HG02678 (cell line): ENCODE results near the gene CATSPER3.

Source experiments
- ATAC-seq: cut with Tn5 transposase; IDR thresholded peaks from one replicate; pipeline ENCODE4 v1.9.1; 2021; ENCODE audit warnings: mild to moderate bottlenecking, moderate library complexity; ENCODE audit not compliant: unreplicated experiment

CATSPER3 gene

DNA sequence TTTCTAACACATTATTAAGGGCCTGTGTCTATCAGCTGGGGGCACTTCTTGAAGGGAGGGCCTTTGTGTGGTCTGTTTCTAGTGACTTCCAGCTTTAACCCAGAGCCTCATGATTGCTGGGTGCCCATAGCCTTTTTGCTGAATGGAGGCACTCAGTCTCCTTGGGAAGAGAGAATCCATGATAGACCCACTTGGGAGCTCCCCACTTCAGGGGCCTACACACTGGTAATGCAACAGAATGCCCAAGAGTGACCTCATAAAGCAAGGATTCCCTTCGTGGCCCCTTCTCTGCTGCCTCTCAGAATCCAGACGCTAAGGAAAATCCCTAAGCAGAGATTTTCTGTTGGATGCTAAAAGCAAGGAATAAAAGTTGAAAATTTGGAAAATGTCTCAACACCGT is at the start of gene CATSPER3:
TSS of gene CATSPER3 (plus strand) at position 301 of the 400 bp plus-strand sequence. CDS start at position 386, 85 bp downstream.
- ATAC-seq = no peak

DNA sequence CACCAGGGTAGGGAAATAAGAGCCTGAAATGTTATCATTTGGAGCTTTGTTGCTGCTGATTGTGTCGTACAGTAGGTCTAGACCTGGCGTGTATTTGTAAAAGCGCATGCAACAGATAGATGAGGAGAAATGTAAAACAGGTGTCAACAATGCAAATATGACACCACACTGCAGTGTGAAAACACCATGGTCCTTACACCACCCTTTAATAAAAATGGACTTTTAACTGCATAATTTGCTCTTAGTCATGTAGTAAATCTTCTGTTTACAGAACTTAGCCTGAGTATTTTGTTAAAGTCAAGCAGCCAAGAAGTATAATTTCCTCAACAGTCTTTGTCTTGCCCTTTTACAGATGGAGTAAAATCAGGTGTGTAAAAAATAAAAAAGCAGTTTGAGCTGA is 48.8 kb upstream of the CATSPER3 start:
- ATAC-seq = no peak

DNA sequence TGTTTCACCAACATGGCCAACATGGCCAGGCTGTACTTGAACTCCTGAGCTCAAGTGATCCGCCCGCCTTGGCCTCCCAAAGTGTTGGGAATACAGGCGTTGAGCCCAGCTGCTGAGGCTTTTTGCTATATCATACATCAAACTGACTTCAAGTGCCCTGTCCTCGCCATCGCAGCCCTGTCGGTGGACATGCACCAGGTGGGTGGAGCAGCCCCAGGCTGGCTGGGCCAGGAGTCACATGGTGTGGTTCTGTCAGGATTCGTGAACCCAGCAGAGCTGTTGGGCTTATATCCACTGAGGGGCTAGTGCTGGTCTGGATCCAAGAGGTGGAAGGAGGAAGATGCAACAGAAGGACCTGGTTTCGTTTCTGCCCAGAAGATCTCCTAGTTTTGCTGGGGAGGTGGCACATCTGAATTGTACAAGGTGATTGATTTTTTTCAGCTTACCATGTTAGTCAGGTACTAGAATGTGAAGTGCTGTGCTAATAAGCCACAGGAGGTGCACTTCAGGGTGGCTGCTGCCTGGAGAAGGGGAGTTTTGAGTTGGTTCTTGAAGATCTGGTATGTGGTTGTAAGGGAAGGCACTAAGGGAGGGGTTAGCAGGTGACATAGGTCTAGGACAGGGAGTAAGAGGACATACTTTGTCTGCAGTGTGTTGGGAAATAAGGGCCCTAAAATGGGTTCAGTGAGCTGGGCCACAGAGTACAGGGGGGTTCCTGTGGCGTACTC is 46.7 kb upstream of the CATSPER3 start:
- no peak for ATAC-seq

DNA sequence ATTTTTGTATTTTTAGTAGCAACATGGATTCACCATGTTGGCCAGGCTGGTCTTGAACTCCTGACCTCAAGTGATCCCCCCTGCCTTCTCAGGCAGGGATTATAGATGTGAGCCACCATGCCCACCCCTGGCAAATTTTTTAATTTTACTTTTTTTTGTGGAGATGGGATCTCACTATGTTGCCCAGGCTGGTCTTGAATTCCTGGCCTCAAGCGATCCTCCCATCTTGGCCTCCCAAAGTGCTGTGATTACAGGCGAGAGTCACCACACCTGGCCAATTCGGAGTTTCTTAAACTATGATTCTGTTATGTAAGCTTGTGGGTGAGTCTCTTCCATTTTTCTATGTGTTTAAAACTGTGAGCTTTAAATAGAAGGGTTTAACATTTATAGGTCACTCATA is 35.2 kb upstream of the CATSPER3 start:
- ATAC-seq = no peak

DNA sequence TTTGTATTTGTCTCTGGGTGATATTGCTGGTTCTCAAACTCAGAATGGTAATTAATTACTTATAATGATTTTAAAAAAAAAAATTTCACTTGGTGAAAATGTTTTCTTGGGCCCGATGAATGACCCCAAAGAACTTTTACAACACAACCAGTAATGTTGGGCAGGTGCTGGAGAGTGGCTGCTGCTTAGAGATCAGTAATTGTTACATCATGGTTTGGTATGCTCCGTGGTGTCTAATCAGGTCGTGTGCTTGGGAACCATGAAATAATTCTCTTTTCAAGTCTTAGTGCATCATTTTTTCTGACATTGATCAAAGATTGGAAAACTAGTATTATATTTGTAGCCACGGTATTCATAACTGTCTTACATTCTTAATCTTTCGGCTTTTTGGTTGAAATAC is 33.5 kb upstream of the CATSPER3 start:
- no peak for ATAC-seq

DNA sequence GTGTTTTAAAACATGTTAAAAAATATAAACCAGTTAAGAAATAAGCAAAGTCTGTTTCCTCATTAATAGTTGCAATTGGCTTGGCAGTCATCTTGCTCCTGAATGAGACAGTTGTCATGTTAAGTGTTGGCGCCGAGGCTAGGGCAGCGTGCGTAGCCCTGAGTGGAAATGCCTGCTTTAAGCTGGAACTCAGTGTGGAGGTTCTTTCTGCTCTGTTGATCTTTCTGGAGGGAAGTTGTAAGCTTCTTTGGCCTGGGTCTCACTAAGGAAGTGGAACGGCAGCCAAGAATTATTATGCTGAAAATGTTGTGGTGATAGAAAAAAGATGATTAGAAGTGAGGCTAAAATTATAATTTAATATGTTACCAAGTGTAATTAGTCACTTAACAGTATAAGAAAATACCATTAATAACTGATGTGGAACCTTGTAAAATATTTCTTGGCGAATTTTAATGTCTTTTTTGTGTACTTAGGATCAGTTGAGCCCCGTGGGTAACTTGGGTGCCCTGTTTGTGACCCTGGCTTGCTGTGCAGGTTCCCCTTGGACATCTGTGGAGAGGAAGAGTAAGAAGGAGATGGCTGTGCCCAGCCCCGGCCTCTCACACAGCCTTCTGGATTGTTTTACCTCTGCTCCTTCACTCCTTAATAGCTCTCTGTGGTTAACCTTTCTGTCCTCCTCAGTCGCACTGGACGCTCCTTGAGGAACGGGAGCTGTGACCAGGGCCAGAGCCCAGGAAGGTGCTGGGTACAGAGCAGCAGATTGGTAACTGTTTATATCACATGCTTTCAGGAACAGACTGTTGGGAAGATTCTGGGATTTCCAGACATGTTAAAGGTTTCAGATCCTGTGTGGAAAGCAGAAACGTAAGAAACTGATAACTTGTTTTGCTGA is 31.8 kb upstream of the CATSPER3 start:
- ATAC-seq = no peak

DNA sequence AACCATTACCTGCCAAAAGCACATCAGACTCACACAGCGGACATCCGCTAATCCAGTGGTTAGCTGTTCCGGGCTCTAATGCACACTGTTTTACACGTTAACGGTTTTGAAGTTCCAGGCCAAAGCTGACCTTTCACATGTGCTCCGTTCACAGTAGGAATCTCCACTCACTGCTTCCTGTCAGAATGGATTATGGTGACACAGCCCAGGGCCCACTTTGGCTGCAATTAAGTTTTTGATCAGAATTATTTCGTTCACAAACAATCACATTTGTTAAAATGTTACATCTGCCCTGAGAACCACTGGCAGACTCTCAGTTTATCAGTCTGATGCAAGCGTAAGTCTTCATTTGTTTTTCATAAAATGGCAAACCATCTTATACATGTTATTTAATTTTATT is 30.2 kb upstream of the CATSPER3 start:
- no peak for ATAC-seq

DNA sequence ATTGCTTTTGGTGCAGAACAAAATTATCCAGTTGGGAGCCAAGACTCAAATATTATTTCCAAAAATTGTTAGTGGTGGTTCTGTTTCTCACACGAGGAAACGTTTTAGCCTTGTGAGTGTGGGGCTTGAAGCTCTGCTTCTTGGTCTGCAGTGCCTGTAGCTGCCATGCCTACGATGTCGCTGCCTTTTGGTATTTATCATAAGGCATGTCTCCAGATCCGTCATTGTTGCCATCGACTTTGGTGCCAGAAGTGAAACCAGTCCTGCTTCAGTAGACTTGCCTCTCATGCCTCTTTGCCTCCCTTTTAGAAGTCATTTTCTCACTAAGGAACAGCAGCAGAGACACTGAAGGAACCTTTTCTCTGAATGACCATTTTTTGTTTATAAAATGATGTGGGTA is 29.7 kb upstream of the CATSPER3 start:
- ATAC-seq = no peak

DNA sequence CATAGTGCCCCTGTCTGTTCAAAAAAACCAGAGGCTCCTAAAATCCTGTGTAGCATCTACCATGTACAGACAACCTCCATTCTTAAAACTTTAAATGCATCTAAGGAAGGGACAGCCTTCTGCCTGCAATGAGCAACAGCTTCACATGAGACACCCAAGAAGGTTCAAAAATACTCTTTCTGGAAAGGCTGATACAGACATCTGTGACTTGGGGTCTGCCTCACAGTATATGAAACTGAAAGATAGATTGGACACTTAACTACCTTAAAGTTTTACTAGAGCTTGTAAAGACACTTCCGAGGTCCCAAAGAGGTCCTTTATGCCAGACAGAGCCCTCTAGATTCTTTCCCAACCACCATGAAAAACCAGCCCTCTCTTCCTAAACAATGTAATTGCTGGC is 28.2 kb upstream of the CATSPER3 start:
- ATAC-seq = no peak

DNA sequence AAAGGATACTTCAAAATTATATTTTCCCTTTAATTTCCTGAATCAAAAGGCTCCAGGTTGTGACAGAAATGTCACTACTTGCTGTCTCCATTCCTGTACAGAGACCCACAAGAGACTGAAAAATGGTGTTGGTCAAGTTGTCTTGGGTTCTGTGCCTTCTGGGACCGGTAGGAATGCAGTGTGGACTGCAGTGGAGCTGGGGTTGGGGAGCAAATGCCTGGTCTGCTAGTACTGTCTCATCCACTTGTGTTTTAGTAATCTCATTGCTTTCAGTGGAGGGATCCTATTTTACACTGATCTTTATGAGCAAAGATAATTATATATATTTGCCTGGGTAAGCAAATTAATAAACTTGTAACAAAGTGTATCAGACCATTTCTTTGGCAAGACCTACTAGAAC is 24.2 kb upstream of the CATSPER3 start:
- no peak for ATAC-seq

DNA sequence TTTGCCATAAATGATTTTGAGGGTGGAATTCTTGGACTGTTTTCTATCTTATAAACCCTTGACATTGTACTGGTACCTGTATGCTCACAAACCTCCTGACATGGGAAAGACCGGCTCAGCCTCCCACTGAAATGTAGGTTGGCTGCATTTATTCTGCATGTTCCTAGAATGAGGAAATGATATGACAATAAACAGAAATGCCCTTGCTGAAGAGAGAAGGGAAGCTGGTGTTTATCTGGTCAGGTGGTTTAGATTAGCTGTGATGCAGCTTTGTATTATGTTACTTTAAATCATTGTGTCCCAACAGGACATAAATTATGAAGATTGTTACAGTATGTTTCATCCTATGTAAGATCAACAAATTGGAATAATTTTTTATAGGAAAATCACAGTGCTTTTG is 23.1 kb upstream of the CATSPER3 start:
- no peak for ATAC-seq

DNA sequence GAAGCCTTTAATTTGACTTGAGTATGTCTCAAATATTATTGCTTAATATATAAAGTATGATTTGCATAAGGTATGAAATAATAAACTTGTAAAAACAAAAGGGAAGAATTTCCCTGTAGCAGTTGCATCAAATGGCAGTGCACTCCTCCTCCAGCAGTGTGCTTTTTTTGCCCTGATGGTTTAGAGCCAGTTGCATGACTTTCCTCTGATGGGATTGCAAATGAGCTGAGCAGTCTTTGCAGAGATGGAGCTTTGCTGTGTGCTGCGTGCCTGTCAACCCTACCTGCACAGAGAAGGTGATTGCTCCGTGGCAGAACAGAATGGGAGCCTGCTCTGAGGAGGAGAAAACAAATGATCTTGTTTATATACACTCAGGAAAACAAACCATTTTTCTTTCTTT is 22.7 kb upstream of the CATSPER3 start:
- ATAC-seq = no peak

DNA sequence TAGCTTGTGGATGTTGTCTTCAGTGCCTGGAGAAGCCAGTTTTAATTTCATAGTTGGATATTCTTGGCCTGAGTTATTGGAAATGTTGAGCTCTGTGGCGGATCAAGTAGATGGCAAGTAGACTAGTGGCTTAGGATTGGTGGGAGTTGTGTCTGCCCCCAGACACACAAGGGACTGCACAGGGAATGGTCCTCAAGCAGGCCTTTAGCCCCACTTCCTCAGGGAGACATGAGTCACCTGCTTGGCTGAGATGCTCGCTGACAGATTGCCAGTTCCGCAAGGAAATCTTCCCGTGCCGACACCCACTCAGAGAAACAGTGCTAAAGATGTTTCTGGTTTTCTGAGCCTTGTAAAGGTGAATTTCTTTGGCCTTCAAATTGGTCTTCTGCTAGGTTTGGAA is 18.8 kb upstream of the CATSPER3 start:
- ATAC-seq = no peak

DNA sequence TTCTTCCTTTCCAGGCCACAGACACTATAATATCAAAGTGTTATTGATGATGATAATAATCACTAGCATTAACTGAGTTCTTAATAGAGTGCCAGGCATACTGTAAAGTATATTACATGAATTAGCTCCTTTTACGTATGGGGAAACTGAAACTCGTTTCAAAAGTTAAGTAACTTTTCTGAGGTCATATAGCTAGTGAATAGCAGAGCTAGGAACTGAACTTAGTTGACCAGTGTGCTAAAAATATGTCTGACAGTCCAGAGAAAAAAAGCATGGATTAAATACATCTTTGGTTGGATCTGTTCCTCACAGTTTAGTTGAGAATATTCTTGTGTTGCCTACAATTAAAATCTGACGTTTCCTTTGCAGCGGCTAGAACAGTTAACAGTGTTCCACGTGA is 18.4 kb upstream of the CATSPER3 start:
- no peak for ATAC-seq

DNA sequence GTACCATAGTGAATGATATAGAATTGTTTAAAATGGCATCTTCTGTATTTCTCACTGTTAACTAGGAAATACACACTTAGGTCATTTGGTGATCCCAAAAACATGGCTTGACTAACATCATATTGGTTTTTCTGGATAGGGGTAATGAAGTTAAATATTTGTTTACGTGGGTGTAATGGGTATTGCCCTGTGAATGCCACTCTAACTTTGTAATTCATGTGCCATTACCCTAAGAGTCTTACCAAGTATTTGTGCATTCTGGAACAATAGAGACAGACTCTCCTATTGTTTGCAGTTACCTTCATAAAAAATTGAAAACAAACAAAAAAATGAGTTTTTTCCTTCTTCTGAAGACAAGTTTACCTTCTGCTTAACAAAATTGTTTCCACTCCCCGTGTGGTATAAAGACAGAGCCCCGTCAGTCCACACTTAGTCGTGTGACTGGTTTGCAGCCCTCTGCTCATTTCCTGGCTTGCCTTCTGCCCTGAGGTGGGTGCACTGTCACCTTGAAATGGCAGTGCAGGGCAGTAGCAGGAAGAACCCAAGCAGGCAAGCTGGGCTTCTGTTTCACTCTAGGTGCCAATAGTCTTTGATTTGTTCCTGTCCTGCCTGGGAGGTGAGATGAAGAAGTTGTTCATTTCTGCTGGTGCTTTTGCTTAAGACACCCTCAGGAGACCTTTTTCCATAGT is 9.6 kb upstream of the CATSPER3 start:
- no peak for ATAC-seq

DNA sequence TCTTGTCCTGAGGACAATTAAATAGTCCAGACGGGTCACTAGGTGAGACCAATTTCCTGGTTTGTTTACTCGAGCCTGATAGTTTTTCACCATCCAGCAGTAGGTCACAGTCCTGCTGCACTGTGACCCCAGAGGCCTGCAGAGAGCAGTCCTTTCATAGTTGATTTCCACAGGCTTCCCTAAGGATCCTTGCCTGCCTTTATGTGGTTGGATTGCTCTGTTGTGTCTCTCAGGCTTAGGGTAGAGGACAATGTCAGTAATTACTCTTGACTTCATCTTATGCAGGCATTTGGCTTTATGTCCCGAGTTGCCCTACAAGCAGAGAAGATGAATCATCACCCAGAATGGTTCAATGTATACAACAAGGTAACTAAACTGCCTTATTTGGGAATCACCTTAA is 9.0 kb upstream of the CATSPER3 start:
- ATAC-seq = no peak

DNA sequence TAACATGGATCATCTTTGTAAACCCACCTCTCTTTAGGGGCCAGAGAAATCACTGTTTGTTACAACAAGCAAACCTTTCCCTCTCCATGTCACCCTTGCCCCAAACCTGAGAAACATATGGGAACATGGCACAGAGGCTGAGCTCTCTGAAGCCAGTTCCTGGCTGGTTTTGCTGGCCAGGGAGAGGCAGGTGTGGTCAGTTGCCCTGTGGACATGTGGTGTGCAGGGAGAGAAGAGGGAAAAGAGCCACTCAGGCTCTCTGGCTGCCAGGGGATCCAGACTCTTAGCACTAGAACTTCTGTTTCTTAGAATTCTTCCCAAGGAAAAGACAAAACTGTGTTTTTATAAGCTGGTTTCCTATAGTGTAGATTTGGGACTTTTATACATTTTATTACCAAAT is 4.6 kb upstream of the CATSPER3 start:
- ATAC-seq = no peak

DNA sequence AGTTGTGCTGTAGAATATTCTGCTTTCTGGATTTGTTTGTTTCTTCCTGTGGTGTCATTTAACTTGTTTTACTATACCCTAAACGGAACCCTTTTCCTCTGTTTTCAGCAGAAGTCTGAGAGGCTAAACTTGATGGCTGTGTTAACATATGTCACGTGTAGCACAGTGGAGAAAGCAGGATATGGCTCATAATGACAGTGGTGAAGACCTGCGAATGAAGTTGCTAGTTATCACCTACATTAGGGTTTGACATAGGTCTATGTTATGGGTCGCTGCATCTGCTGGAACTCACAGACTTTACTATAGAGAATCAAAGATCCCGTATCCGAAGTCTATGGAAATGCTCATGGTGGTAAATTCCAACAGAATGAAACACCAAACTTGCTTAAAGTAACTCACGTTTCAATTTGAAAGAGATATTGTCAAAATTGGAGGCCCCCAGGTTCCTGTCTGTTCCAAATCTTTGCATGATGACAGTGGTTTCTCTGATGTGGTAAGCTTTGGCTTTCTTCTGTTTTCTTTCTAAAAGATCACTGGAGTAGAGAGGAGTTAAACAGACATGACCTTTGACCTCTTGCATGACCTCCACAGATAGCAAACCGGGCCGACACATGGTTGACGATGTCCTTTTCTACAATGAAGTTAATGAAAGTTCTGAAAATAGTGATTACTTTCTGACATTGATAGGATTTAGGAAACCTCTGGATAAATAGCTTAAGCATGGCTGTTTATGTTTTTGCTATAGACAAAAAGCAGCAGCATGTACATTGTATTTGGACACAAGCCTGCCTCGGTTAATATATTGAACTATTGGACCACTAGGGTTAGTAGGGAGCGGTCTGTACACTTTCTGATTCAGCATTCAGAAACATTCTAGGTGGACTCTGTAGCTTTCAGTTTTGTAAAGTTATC is 3.1 kb upstream of the CATSPER3 start:
- ATAC-seq = no peak

DNA sequence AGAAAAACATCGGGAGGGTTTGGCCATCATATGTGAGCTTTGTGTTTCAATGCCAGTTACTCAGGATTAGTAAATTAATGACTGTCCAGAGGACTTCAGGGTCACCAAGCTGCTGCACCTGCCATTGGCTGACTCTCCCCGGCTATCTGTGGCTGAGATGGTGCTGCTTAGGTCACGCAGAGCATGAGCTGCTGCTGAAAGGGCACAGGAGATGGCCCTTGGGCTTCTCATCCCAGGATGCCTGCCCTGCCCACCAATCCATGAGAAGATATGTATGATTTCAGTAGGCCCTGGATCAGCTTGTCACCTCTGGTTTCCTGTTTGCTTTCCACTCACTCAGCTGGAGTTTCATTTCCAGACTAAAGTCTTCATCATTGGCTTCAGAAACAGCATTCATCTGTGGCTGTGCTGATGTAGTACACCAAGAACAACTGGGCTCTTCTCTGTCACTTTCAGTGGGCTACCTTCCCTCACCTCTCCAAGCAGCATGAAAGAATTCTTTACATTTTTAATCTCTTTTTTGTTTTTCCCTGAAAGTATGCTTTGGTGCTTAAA is 2.4 kb upstream of the CATSPER3 start:
- ATAC-seq = no peak

DNA sequence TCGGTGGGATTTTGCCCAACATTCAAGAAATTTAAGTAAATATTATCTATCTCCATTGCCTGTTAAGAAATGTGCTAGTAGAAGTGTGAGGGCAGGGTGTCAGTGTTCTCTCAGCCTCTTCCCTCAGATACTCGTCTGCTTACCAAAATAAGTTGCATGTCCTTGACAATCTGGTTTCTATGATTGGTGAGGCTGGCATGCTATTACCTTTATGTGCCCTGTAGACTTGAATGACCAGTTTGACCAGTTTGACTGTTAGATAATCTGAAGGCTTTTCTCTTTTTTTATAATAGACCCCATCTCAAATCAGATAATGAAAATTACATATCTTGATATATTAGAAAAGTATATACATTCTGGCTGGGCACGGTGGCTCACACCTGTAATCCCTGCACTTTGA is 348 bp downstream of the CATSPER3 start:
- ATAC-seq = no peak
